IMR-90 (cell line): ENCODE measurements around the gene SYPL1.

Experiments
- MXI1 ChIP-seq: IDR thresholded peaks from 2 replicates; pipeline ENCODE4 v1.6.1; 2012; ENCODE audit warnings: low read depth, mild to moderate bottlenecking, low read length, moderate library complexity, borderline replicate concordance
- RFX5 ChIP-seq: IDR thresholded peaks from 2 replicates; pipeline ENCODE4 v1.8.0; 2012; ENCODE audit warnings: low read depth, mild to moderate bottlenecking, low read length, moderate library complexity
- TF ChIP-seq, protein P1 (sequence below): conservative IDR thresholded peaks from 2 replicates; pipeline ENCODE4 v1.5.1; 2012; ENCODE audit warnings: mild to moderate bottlenecking, low read depth, low read length, improper control_type of control experiment
- TF ChIP-seq, protein P2 (sequence below): fragments of 150-350 bp; IDR thresholded peaks from 2 replicates; pipeline ENCODE4 v1.6.1; 2017; ENCODE audit warnings: mild to moderate bottlenecking, antibody characterized with exemption, low read length, low read depth

- TF ChIP-seq, protein P1, sequence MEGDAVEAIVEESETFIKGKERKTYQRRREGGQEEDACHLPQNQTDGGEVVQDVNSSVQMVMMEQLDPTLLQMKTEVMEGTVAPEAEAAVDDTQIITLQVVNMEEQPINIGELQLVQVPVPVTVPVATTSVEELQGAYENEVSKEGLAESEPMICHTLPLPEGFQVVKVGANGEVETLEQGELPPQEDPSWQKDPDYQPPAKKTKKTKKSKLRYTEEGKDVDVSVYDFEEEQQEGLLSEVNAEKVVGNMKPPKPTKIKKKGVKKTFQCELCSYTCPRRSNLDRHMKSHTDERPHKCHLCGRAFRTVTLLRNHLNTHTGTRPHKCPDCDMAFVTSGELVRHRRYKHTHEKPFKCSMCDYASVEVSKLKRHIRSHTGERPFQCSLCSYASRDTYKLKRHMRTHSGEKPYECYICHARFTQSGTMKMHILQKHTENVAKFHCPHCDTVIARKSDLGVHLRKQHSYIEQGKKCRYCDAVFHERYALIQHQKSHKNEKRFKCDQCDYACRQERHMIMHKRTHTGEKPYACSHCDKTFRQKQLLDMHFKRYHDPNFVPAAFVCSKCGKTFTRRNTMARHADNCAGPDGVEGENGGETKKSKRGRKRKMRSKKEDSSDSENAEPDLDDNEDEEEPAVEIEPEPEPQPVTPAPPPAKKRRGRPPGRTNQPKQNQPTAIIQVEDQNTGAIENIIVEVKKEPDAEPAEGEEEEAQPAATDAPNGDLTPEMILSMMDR = no peak
- TF ChIP-seq RFX5 (no peak), MXI1 (no peak)
- TF ChIP-seq, protein P2, sequence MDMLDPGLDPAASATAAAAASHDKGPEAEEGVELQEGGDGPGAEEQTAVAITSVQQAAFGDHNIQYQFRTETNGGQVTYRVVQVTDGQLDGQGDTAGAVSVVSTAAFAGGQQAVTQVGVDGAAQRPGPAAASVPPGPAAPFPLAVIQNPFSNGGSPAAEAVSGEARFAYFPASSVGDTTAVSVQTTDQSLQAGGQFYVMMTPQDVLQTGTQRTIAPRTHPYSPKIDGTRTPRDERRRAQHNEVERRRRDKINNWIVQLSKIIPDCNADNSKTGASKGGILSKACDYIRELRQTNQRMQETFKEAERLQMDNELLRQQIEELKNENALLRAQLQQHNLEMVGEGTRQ = no peak
Observed at GRCh38 chr7:106098889-106099288, 13.2 kb downstream of the SYPL1 start.
